HepG2 (cell line): ENCODE data around the gene SMYD4. TPM values are rescaled to one million over a fixed set of nuclear protein-coding genes. Genes with fewer than 3 reads are reported as not detected.

Experiments used
- ASH2L ChIP-seq: fragments of 300-600, 200-600 bp; sonication (generic); IDR thresholded peaks from 2 replicates; pipeline ENCODE4 v1.7.0; 2017; ENCODE audit warnings: low read depth, mild to moderate bottlenecking, moderate library complexity, mixed read lengths, low read length; ENCODE audit not compliant: insufficient read length
- BORCS8-MEF2B ChIP-seq: sonication (generic); formaldehyde crosslinking; IDR thresholded peaks from 2 replicates; pipeline ENCODE4 v1.8.0; 2022; ENCODE audit warnings: mild to moderate bottlenecking, missing genetic modification reagents
- DR1 ChIP-seq: sonication (generic); formaldehyde crosslinking; IDR thresholded peaks from 2 replicates; pipeline ENCODE4 v1.8.0; 2021; ENCODE audit warnings: mild to moderate bottlenecking, missing genetic modification reagents, inconsistent platforms
- ESRRA ChIP-seq: sonication (generic); formaldehyde crosslinking; IDR thresholded peaks from 2 replicates; pipeline ENCODE4 v1.5.1; 2020; ENCODE audit warnings: mild to moderate bottlenecking, low read depth, missing genetic modification reagents
- KLF11 ChIP-seq: IDR thresholded peaks from 2 replicates; pipeline ENCODE4 v1.6.1; 2016; ENCODE audit warnings: missing compliant biosample characterization
- NCOA2 ChIP-seq: sonication (generic); formaldehyde crosslinking; IDR thresholded peaks from 2 replicates; pipeline ENCODE4 v1.8.0; 2022; ENCODE audit warnings: inconsistent platforms
- RARA ChIP-seq: IDR thresholded peaks from 2 replicates; pipeline ENCODE4 v1.6.1; 2016; ENCODE audit warnings: missing genetic modification reagents, missing compliant biosample characterization
- RNF2 ChIP-seq: fragments of 450-650 bp; conservative IDR thresholded peaks from 2 replicates; pipeline ENCODE4 v1.6.1; 2016; ENCODE audit warnings: low read depth
- SP4 ChIP-seq: sonication (generic); formaldehyde crosslinking; IDR thresholded peaks from 2 replicates; pipeline ENCODE4 v1.8.1; 2023; ENCODE audit warnings: mild to moderate bottlenecking, missing genetic modification reagents
- ZNF44 ChIP-seq: sonication (generic); formaldehyde crosslinking; IDR thresholded peaks from 2 replicates; pipeline ENCODE4 v1.5.1; 2020; ENCODE audit warnings: mild to moderate bottlenecking, missing genetic modification reagents
- ZNF619 ChIP-seq: sonication (generic); formaldehyde crosslinking; IDR thresholded peaks from 2 replicates; pipeline ENCODE4 v1.4.0; 2020; ENCODE audit warnings: mild to moderate bottlenecking, missing genetic modification reagents
- ZNF737 ChIP-seq: sonication (generic); formaldehyde crosslinking; IDR thresholded peaks from 2 replicates; pipeline ENCODE4 v1.5.0; 2020; ENCODE audit warnings: missing genetic modification reagents, mild to moderate bottlenecking, borderline replicate concordance
- polyA plus RNA-seq, 8 experiments: library from polyadenylated mRNA; depleted of rRNA in 3 of 8; stranded (reverse) in 7 of 8; unstranded in 1 of 8; fragments of >200 nt; fragmentation: Illumina TruSeq in 4 of 8; extraction: Trizol in 4 of 8; gene quantifications; 2 replicates each; pipeline versions ENCODE4 v1.2.1 to v1.2.3, GENCODE V29; 2011 to 2016; ENCODE audit warnings: low read depth in 4 of 8, missing spikeins in 1 of 8, mixed read lengths in 1 of 8; ENCODE audit not compliant: insufficient read depth in 1 of 8
- total RNA-seq, 5 experiments: library from RNA; depleted of rRNA; stranded (reverse); fragments of >200 nt; fragmentation: Illumina TruSeq; extraction: Trizol; gene quantifications; 2 replicates each; pipeline ENCODE4 v1.2.3, GENCODE V29; 2016; ENCODE audit warnings: low read depth in 1 of 5
- TF ChIP-seq, protein P1 (sequence below): sonication (generic); formaldehyde crosslinking; IDR thresholded peaks from 2 replicates; pipeline ENCODE4 v1.4.0; 2020; ENCODE audit warnings: missing genetic modification reagents
- TF ChIP-seq, protein P2 (sequence below): sonication (generic); formaldehyde crosslinking; IDR thresholded peaks from 2 replicates; pipeline ENCODE4 v1.4.0; 2020; ENCODE audit warnings: mild to moderate bottlenecking, missing genetic modification reagents
- TF ChIP-seq, protein P3 (sequence below): sonication (generic); formaldehyde crosslinking; IDR thresholded peaks from 2 replicates; pipeline ENCODE4 v1.9.0; 2021; ENCODE audit warnings: missing genetic modification reagents, borderline replicate concordance
- TF ChIP-seq, protein P4 (sequence below): IDR thresholded peaks from 2 replicates; pipeline ENCODE4 v1.6.1; 2012; ENCODE audit warnings: inconsistent platforms
- TF ChIP-seq, protein P5 (sequence below): IDR thresholded peaks from 2 replicates; pipeline ENCODE4 v1.6.1; 2018; ENCODE audit warnings: missing genetic modification reagents, mild to moderate bottlenecking, missing compliant biosample characterization
- TF ChIP-seq, protein P6 (sequence below): sonication (generic); formaldehyde crosslinking; IDR thresholded peaks from 2 replicates; pipeline ENCODE4 v1.5.1; 2020; ENCODE audit warnings: mild to moderate bottlenecking, missing genetic modification reagents, moderate library complexity

Gene SMYD4
- total and polyA plus RNA-seq, 2 of the 13 experiments (the other 11 are each of a cell fraction or from before 2014, with no cell fraction given): 7.4 to 11.3 TPM

DNA sequence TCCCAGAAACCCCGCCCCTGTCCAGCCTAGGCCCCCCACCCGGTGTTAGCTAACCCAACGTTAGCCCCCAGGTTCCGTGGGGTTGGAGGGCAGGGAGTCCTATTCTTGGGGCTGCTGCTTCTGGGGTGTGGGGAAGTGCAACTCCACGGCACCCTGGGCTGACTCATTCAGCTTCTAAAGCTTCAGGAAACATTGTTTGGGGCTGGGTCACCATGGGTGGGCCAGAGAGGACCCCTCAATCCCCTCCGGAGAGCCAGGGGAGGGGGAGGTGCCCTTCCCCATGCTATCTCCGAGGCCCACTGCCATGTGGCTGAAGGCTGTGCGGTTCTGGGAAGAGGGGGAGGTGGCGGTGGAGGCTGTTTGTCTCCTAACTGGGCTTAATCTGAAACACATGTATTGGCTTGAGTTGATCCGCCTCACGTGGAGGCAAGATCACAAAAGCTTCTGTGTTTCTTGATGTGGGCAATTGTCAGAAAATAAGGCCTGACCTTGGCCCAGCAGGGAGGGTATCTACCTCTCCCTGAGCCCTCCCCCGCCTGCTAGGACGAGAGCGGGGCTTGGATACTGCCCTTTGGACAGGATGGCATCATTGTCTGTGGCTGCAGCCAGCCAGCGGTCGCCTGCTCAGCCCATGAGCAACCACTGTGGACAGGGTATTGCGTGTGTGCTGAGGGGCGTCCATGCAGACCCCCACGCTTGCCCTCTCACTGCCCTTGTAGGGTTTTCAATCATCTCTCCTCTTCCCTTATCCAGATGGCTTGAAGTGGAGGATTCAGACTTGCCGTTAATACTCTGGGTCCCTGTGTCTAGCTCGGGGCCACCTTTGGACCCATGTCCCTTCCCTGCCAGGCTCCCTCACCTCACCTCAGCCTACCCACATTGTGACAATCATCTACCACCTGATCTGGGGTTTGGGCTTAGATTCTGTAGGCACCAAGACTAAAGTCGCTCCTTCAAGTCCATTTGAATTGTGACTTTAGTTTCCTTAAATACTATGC, 66.5 kb downstream of the SMYD4 start (continued):
- no peak for TF ChIP-seq ZNF44 (CRISPR knock-in tag)
- TF ChIP-seq ZNF619 (CRISPR knock-in tag): no peak
- TF ChIP-seq, protein P1, sequence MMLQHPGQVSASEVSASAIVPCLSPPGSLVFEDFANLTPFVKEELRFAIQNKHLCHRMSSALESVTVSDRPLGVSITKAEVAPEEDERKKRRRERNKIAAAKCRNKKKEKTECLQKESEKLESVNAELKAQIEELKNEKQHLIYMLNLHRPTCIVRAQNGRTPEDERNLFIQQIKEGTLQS (CRISPR knock-in tag): peak; percentile 84
- TF ChIP-seq NCOA2 (CRISPR knock-in tag): peak; percentile 92
- TF ChIP-seq ASH2L: peak; percentile 81
- TF ChIP-seq, protein P2, sequence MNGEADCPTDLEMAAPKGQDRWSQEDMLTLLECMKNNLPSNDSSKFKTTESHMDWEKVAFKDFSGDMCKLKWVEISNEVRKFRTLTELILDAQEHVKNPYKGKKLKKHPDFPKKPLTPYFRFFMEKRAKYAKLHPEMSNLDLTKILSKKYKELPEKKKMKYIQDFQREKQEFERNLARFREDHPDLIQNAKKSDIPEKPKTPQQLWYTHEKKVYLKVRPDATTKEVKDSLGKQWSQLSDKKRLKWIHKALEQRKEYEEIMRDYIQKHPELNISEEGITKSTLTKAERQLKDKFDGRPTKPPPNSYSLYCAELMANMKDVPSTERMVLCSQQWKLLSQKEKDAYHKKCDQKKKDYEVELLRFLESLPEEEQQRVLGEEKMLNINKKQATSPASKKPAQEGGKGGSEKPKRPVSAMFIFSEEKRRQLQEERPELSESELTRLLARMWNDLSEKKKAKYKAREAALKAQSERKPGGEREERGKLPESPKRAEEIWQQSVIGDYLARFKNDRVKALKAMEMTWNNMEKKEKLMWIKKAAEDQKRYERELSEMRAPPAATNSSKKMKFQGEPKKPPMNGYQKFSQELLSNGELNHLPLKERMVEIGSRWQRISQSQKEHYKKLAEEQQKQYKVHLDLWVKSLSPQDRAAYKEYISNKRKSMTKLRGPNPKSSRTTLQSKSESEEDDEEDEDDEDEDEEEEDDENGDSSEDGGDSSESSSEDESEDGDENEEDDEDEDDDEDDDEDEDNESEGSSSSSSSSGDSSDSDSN (CRISPR knock-in tag): no peak
- TF ChIP-seq, protein P3, sequence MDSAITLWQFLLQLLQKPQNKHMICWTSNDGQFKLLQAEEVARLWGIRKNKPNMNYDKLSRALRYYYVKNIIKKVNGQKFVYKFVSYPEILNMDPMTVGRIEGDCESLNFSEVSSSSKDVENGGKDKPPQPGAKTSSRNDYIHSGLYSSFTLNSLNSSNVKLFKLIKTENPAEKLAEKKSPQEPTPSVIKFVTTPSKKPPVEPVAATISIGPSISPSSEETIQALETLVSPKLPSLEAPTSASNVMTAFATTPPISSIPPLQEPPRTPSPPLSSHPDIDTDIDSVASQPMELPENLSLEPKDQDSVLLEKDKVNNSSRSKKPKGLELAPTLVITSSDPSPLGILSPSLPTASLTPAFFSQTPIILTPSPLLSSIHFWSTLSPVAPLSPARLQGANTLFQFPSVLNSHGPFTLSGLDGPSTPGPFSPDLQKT: no peak
- peak; percentile 41 for TF ChIP-seq DR1 (CRISPR knock-in tag)
- TF ChIP-seq RARA (CRISPR knock-in tag): peak; percentile 94
- TF ChIP-seq, protein P4, sequence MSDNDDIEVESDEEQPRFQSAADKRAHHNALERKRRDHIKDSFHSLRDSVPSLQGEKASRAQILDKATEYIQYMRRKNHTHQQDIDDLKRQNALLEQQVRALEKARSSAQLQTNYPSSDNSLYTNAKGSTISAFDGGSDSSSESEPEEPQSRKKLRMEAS: peak; percentile 97
- TF ChIP-seq, protein P5, sequence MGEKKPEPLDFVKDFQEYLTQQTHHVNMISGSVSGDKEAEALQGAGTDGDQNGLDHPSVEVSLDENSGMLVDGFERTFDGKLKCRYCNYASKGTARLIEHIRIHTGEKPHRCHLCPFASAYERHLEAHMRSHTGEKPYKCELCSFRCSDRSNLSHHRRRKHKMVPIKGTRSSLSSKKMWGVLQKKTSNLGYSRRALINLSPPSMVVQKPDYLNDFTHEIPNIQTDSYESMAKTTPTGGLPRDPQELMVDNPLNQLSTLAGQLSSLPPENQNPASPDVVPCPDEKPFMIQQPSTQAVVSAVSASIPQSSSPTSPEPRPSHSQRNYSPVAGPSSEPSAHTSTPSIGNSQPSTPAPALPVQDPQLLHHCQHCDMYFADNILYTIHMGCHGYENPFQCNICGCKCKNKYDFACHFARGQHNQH (CRISPR knock-in tag): peak; percentile 80
- TF ChIP-seq BORCS8-MEF2B (CRISPR knock-in tag): no peak; the same call in 1 of the 2 replicates
- TF ChIP-seq SP4: peak; percentile 68
- no peak for TF ChIP-seq RNF2
- TF ChIP-seq KLF11 (CRISPR knock-in tag): no peak
- no peak; the same call in 1 of the 2 replicates for TF ChIP-seq ESRRA (CRISPR knock-in tag)
- TF ChIP-seq, protein P6, sequence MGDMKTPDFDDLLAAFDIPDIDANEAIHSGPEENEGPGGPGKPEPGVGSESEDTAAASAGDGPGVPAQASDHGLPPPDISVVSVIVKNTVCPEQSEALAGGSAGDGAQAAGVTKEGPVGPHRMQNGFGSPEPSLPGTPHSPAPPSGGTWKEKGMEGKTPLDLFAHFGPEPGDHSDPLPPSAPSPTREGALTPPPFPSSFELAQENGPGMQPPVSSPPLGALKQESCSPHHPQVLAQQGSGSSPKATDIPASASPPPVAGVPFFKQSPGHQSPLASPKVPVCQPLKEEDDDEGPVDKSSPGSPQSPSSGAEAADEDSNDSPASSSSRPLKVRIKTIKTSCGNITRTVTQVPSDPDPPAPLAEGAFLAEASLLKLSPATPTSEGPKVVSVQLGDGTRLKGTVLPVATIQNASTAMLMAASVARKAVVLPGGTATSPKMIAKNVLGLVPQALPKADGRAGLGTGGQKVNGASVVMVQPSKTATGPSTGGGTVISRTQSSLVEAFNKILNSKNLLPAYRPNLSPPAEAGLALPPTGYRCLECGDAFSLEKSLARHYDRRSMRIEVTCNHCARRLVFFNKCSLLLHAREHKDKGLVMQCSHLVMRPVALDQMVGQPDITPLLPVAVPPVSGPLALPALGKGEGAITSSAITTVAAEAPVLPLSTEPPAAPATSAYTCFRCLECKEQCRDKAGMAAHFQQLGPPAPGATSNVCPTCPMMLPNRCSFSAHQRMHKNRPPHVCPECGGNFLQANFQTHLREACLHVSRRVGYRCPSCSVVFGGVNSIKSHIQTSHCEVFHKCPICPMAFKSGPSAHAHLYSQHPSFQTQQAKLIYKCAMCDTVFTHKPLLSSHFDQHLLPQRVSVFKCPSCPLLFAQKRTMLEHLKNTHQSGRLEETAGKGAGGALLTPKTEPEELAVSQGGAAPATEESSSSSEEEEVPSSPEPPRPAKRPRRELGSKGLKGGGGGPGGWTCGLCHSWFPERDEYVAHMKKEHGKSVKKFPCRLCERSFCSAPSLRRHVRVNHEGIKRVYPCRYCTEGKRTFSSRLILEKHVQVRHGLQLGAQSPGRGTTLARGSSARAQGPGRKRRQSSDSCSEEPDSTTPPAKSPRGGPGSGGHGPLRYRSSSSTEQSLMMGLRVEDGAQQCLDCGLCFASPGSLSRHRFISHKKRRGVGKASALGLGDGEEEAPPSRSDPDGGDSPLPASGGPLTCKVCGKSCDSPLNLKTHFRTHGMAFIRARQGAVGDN (CRISPR knock-in tag): peak; percentile 95
- no peak; the same call in 1 of the 2 replicates for TF ChIP-seq ZNF737 (CRISPR knock-in tag)
